HG03060 (cell line): ENCODE results near the gene CYSRT1.

Source experiments
- ATAC-seq: cut with Tn5 transposase; IDR thresholded peaks from one replicate; pipeline ENCODE4 v1.9.1; 2021; ENCODE audit warnings: low read depth, moderate number of reproducible peaks; ENCODE audit not compliant: unreplicated experiment

CYSRT1 gene, protein sequence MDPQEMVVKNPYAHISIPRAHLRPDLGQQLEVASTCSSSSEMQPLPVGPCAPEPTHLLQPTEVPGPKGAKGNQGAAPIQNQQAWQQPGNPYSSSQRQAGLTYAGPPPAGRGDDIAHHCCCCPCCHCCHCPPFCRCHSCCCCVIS

DNA sequence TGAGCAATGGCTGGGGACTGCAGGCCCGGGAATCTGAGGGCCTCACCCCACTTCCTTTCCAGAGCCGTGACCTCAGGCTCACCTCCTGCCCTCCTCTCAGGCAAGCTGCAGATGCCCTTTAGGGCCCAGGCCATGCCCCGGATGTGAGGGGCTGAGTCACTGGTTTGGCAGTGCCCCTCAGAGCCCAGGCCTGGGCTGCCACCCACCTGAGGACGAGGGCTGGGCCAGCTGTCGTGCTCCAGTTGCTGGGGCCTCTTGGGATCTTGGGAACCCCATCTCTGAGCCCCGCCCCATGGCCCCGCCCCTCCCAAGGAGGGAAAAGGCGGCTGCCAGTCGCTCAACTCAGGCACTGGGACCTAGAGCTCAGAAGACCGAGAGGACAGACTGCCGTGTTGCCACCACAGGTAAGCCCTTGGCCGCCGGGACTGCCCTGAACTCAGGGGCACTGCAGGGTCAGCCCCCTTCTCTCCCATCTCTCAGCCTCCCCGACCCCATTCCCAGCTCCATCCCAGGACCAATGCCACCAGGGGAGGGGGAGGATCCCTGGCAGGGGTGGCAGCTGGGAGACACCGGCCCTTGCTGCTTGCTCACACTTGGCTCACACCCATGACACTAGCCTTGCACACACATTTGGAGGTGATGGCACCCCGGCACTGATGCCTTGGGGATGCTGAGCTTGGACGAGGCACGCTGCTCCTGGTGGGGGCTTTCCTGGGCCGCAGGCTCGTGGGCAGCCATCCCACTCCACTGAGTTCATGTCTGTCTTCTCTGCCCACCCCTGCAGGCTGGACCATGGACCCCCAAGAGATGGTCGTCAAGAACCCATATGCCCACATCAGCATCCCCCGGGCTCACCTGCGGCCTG lies at the start of gene CYSRT1:
CYSRT1 (plus strand) TSS at position 345 of the 865 bp plus-strand sequence; CDS start at position 793, 448 bp downstream.
- no peak for ATAC-seq

DNA sequence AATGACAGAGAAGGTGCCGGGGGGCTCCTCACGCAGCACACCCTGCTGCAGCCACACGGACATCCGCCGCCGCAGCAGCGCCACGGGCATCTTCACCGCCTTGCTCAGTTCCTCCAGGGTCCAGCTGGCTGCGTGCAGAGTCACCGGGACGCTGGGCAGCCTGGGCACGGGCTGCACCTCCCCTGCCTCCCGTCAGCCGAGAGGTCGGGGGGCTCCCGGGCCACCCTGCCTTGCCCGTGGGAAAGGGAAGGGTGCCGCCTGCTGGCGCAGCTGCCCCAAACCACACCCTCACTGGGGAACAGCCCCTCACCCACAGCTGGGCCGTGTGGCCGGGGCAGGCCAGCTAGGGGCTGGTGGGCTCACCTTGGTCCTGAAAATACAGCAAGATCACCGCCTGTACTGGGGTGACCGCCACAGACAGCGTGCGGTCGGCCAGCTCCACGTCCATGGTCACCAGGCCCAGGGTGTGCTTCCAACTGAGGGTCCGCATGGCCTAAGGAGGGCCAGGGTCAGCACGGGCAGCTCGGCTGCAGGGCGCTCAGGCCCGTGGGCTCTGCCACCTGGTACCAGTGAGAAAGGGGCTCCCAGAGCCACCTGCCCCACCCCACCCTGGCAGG lies 49.5 kb upstream of the CYSRT1 start:
- ATAC-seq, result no peak

DNA sequence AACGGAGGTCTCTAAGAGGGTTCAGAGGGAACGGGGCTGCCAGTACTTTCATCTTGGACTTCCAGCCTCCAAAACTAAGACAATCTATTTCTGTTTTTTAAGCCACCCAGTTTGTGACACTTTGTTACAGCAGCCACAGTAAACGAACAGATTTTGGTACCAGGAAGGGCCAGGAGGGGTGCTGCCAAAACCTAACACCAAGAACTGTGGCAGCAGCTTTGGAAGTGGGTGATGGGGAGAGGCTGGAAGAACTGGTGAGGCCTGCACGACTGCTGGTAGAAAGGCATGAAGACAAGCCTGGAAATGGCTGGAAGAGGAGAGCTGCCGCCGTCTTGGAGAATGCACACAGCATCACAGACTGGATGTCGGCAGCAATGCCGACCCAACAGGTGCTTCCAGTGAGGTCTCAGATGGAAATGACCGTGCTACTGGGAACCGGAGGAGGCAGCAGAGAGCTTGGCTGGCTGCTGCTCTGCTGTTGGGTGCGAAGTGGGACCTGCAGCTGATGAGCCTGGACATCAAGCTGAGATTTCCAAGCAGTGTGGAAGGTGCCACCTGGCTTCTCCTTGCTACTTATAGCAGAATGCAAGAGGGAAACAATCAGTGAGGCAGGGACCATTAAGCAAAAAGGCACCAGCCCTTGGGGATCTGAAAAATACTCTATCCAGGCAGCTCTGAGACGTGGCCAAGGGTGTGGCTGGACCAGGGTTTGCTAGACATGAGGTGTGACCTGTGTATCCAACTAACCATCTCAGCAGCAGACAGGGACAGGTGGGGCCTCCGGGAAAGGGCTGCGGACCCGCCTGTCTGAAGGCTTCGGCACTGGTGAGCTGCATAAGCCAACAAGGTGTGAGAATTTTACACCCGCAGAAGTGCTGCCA lies 48.4 kb upstream of the CYSRT1 start:
- ATAC-seq, result no peak

DNA sequence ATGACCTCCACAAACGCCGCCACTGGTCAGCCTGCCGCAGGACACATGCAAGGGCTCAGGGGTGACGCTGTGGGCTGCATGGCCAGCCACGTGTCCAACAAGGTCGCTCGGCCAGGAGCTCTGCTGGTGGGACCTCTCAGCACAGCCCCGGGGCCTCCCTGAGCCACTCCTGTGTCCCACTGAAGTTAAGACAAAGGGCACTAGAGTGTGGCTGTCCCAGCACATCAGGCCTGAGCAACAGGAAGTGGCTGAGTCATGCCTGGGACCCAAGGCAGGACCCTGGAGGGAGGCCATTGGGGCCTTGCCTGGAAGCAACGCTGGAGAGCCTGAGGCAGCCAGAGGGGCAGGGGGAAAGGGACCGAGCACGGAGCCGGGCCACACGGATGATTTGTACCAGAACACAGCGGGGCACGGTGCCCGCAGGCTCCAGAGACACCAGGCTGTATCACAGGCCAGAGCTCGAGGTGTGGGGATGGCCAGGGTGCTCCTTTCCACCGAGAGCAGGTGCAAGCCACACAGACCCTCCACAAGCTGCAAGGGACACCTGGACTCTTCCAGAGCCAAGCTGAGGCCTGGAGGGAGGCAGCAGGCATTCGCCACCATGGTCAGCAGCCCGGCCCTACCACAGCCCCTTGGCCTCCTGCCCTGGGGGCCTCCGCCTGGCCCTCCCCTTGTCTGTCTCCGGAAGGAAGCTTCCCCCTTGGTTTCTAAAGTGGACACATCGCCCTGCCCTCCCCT lies 46.6 kb upstream of the CYSRT1 start:
- no peak for ATAC-seq

DNA sequence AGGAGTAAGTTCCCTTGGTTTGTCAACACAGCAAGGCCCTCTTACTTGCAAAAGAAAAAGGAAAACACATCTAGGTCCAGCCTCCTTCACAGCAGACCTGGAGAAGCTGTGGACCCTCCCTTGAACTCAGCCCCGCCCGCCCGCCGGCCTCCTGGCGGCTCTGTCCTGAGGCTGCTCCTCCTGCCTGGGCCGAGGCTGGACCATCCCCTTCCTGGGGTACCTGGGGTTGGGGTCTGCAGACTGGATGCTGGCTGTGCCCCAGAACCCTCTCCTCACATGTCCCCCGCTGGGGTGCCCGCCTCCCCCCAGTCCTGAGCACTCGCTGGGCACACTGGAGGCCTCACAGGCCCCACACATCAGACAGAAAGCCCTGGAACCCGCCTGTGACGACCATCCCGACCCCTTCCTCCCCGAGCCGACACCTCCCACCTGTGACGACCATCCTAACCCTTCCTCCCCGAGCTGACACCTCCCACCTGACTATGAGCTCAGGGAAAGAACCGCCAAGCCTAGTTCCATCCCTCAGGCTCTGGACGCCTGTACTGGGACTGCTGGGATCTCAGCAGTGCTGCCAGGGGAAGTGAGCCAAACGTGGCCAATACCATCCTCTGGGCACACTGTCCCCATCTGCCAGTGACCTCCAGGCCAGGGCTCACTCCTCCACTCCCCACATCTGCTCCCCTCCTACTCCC lies 45.9 kb upstream of the CYSRT1 start:
- no peak for ATAC-seq

DNA sequence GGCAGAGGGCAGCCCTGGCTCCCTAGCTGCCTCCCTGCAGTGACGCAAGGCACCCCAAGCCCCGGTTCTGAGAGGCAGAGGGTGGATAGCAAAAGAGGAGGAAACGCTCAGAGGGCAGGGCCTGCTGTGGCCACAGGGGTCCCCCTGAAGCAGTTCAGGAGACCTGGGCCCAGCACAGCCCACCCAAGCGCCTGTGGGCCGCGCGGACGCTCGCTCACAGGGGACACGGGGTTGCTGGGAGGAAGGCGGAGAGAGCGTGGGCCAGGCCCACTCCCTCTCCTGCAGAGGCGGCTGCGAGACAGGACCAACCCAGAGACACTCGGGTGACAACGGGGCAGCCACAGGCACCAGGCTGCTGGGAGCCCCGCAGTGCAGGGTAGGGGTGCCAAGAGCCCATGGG lies 45.2 kb upstream of the CYSRT1 start:
- ATAC-seq, result no peak

DNA sequence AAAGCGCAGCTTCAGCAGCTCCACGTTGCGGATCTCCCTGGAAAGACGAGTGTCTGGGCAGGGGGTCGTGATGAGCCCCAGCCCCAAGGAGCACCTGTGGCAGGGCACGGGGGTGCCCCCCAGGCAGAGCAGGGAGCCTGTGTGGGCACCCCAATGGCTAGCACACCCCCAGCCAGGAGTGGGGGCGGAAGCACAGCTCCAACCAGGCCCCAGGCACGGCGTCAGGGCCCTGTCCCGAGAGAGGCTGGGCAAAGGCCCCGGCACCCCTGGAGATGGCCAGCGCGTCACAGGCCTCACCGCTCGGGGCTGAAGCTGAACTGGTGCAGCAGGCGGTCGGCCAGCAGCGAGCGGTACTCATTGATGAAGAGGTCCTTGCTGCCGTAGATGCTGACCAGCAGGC lies 44.5 kb upstream of the CYSRT1 start:
- ATAC-seq, result no peak

DNA sequence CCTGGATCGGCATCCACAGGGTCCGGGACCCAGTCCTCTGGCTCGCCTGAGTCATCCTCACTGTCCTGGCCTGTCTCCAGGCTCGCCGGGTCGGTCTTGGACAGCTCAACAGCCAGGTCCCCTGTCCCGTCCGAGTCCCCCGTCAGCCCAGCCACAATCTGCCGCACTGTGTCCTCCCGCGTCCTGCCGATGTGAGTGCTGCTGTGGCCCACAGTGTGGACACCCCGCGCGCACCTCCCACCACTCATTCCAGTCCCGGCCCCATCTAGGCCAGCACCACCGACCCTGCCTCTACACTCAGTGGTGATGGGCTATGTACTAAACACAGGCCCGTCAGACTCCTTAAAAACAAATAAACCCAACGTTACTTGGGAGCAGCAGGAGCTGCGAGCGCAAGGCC lies 43.3 kb upstream of the CYSRT1 start:
- ATAC-seq, result no peak

DNA sequence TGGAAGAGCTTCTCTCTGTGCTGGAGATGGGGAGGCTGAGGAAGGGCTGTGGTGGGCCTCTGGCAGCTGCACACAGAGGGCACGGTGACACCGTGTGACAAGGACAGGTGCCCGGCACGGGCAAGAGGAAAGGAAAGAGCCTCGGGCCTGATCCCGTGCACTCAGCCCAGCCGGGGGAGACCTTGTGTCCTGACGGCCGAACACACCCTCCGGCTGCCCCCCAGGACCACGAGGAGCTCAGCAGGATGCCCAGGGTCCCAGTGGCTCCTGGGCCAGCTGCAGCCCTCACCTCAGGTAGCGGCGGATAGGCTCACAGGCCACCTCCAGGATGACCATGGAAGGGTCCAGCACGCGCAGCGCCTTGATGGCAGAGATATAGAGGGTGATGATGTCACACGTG lies 42.1 kb upstream of the CYSRT1 start:
- ATAC-seq, result no peak

DNA sequence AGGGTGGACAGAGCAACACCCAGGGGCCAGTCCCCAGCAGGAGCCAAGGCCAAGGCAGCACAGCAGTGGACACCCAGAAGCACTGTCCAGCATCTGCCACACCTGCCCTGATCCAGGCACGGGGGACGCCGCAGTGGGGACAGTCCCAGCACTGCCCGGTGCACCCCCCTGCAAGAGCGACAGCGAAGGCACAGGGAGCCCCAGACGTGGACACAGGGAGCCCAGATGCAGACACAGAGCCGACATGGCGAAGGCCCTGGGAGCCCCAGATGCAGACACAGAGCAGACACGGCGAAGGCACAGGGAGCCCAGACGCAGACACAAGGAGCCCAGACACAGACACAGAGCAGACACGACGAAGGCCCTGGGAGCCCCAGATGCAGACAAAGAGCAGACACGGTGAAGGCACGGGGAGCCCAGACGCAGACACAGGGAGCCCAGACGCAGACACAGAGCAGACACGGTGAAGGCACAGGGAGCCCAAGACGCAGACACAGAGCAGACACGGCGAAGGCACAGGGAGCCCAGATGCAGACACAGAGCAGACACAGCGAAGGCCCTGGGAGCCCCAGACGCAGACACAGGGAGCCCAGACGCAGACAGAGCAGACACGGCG lies 40.9 kb upstream of the CYSRT1 start:
- no peak for ATAC-seq

DNA sequence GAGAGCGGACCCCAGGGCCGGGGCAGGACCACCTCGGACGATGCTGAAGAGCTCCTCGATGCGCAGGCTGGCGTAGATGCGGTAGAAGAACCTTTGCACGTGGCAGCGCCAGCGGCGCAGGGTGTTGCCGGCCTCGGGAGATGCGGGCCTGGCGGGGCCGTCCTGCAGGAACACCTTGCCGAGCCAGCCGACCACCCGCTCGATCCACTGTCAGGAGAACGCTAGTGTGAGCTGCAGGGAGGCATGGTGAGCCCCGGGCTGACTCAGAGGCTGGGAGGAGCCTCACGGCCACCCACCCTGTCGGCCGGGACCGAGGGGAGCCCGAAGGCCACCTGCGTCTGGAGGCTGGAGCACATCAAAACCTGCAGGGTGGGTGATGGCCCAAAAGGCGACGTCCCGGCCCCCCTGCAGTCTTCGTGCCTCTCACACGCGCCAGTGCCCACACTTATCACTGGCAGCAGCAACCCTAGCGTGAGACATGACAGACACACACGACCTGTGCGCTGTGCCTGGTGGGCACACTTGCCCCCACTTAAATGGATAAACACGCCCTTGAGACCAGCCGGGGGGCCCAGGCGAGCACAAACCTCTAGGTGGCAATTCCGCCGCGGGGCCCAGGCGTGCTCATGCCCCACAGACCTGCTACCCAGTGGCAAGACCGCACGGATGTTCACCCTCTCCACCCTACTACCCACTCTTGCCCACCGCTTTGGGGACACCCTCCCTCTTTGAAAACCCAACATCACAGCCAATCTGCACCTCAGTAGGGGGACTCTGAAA lies 39.9 kb upstream of the CYSRT1 start:
- no peak for ATAC-seq

DNA sequence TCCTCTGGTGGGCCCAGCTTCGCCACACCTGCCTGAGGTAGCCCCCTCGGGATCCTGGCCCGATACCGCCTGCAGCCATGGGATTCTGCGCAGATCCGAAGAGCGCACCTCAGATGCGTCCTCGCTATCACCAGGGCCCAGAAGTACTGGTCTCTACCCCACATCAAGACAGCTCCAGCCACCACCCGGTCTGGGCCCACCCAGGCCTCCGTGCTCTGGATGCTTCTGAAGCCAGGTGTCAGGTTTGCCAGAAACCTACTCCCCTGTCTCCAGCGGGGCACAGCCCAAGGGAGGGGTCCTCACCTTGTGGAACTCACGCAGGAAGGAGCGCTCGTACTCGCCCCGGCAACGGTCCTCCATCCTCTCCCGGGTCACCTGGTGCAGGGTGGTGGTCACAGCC lies 39.1 kb upstream of the CYSRT1 start:
- no peak for ATAC-seq

DNA sequence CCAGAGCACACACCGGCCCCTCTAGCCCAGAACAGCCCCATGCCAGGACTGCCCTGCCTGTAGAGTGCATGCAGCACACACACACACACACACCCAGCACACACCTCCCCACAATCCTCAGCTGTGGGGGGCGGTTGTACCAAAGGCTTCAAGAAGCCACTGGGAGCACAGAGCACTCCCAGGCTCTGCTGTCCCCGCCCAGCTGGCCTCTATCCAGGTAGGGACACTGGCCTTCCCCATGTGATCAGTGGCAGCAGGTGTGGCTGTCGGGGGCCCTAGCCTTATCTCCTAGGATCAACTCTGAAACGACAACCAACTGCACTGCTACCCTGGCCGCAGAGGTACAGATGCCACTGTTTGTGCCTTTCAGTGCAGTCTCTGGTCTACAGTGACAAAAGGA lies 38.6 kb upstream of the CYSRT1 start:
- ATAC-seq, result no peak

DNA sequence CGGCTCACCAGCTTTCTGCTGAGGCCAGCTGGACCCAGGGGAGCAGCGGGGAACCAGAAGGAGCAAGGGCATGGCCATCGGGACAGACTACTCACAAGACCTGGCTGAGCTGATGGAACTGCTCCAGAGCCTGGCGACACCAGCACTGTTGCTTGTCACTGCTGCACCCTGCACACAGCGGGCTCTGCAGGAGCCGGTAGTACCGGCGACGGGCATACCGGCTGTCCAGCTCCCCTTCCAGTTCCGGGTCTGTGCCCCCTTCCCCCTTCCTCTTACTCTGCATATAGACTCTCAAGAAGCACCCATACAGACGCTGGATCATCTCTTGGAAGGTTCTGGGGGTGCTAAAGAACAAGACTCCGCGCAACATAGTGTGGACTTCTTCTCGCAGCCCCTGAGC lies 37.6 kb upstream of the CYSRT1 start:
- ATAC-seq, result no peak

DNA sequence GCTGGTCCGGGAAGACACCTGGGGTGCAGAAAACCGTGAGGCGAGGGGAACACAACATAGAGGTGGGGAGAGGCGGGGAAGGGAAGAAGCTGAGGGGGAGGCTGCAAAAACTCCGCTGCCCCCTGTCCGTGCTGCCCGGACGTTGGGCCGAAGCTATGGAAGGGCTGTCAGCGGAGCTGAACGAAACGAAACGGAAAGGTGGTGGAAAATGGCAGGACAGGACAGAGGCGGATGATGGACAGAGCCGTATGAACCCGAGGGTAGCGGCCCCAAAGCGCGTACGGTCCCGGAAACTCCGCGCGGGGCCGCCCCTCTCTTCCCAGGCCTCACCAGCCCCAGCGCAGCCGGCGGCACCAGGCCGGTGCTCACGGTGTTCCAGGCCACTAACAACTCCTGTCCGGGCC lies 36.9 kb upstream of the CYSRT1 start:
- no peak for ATAC-seq

DNA sequence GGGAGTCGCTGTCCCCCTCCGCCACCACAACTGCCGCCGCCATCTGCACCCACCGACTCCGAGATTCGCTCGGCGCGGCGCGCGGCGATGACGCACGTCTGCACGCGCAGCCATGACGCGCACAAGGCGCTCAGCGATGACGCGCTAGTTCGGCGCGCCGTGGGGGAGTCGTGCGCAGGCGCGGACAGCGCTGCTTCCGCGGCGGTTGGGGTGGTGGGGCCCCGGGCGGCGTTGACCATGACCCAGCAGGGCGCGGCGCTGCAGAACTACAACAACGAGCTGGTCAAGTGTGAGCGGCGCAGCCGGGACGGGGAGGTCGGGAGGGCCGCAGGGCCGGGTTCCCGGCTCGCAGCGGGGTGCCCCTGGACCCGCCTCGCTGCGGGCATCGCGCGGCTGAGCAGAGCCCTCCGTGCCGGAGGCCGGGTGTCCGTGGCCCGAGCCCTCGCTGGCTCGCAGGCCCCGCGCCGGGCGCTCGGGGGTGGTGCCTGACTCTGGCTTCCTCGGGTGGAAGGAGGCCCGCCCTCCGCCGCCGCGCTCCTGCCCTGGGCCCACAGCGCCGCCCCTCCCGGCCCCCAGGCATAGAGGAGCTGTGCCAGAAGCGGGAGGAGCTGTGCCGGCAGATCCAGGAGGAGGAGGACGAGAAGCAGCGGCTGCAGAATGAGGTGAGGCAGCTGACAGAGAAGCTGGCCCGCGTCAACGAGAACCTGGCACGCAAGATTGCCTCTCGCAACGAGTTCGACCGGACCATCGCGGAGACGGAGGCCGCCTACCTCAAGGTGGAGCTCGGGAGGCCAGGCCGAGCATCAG lies 36.3 kb upstream of the CYSRT1 start, which contains the start of the genes ANAPC2 and SSNA1:
ANAPC2 (minus strand) TSS at position 71 of the 807 bp plus-strand sequence; CDS start at position 43, 28 bp downstream.
SSNA1 (plus strand) TSS at position 187 of the 807 bp plus-strand sequence; CDS start at position 238, 51 bp downstream.
- ATAC-seq, result peak; percentile 56
